GM12878 (cell line): ENCODE data around the gene MGAT5. TPM values are rescaled to one million over a fixed set of nuclear protein-coding genes. Genes with fewer than 3 reads are reported as not detected.

Source experiments
- ATAC-seq: fragments of 200-7000 bp; cut with Tn5 transposase; 3 replicates; pipeline ENCODE4 v1.9.1; 2020; ENCODE audit warnings: mild to moderate bottlenecking, moderate library complexity
- BruUV-seq: library from RNA; stranded (reverse); fragments of 400-500 nt; replicated peaks from 2 replicates; lab custom pipeline; 2021; lab: Mats Ljungman, UMichigan
- CTCF ChIA-PET: fragments of 300-600 bp; sonication (Branson Sonifier 250); formaldehyde crosslinking; extraction: SDS; loops from one replicate; lab custom pipeline; 2021; ENCODE audit warnings: inconsistent platforms; lab: Yijun Ruan, JAX
- POLR2A ChIA-PET: fragments of 350-600 bp; formaldehyde crosslinking; extraction: SDS; loops from one replicate; lab custom pipeline; 2021; ENCODE audit warnings: inconsistent platforms; lab: Charles Lee
- RAD21 ChIA-PET: fragments of 300-600 bp; sonication (Branson Sonifier 250); formaldehyde crosslinking; loops from one replicate; lab custom pipeline; 2023; ENCODE audit warnings: antibody characterized with exemption; ENCODE audit not compliant: unreplicated experiment; lab: Charles Lee
- SMC1A ChIA-PET: fragments of 300-600 bp; sonication (Branson Sonifier 250); formaldehyde crosslinking; loops from one replicate; lab custom pipeline; 2023; ENCODE audit not compliant: unreplicated experiment, uncharacterized antibody; lab: Charles Lee
- DNase-seq: peaks from one replicate; pipeline ENCODE4 v3.0.0-alpha.2; 2011; ENCODE audit warnings: low read depth, low spot score
- FAIRE-seq: peaks from 3 replicates; lab custom pipeline; 2011; peaks lifted over from hg19 to GRCh38; lab: Jason Lieb, UNC
- H2AFZ ChIP-seq: 2 replicates; pipeline ENCODE4 v1.6.0; 2011; ENCODE audit warnings: low read depth, low read length, control low read depth; ENCODE audit not compliant: control insufficient read depth
- H3K27ac ChIP-seq: 2 replicates; pipeline ENCODE4 v1.5.1; 2011; ENCODE audit warnings: control low read depth; ENCODE audit not compliant: control insufficient read depth, insufficient read depth
- H3K27me3 ChIP-seq, 2 experiments: replicated peaks in 1 of 2; 2 replicates each; pipeline versions ENCODE4 v1.6.0 to v1.6.1; 2011; ENCODE audit warnings: low read length in 1 of 2; ENCODE audit not compliant: control insufficient read depth in 2 of 2, insufficient read depth in 2 of 2
- H3K36me3 ChIP-seq, 2 experiments: 2 replicates each; pipeline ENCODE4 v1.5.1; 2011; ENCODE audit warnings: low read length in 1 of 2; ENCODE audit not compliant: control insufficient read depth in 2 of 2, insufficient read depth in 2 of 2
- H3K4me1 ChIP-seq: 2 replicates; pipeline ENCODE4 v1.6.1; 2011; ENCODE audit warnings: mild to moderate bottlenecking, low read length, moderate library complexity, mixed read lengths; ENCODE audit not compliant: control insufficient read depth, insufficient read depth
- H3K4me2 ChIP-seq: 2 replicates; pipeline ENCODE4 v1.6.0; 2011; ENCODE audit warnings: control low read depth; ENCODE audit not compliant: control insufficient read depth, insufficient read depth
- H3K4me3 ChIP-seq: fragments of 200-600 bp; sonication (generic); 2 replicates; pipeline ENCODE4 v1.5.1; 2016
- H3K79me2 ChIP-seq: 2 replicates; pipeline ENCODE4 v1.6.0; 2011; ENCODE audit warnings: low read length; ENCODE audit not compliant: control insufficient read depth, insufficient read depth
- H3K9ac ChIP-seq: 2 replicates; pipeline ENCODE4 v1.8.0; 2011; ENCODE audit warnings: low read length, control low read depth, mixed read lengths; ENCODE audit not compliant: control insufficient read depth, insufficient read depth
- H3K9me3 ChIP-seq: replicated peaks from 3 replicates; pipeline ENCODE4 v1.5.1; 2011; ENCODE audit warnings: mild to moderate bottlenecking, low read length; ENCODE audit not compliant: control insufficient read depth, insufficient read depth
- H4K20me1 ChIP-seq: 2 replicates; pipeline ENCODE4 v1.6.0; 2011; ENCODE audit not compliant: control insufficient read depth, insufficient read depth
- BCL11A ChIP-seq: IDR thresholded peaks from 2 replicates; pipeline ENCODE4 v1.6.1; 2011; ENCODE audit warnings: low read depth, low read length
- BRCA1 ChIP-seq: IDR thresholded peaks from 2 replicates; pipeline ENCODE4 v1.6.1; 2011; ENCODE audit warnings: low read depth, low read length, improper control_type of control experiment
- E2F4 ChIP-seq: IDR thresholded peaks from 2 replicates; pipeline ENCODE4 v1.6.1; 2012; ENCODE audit warnings: low read depth, low read length, improper control_type of control experiment
- FOXK2 ChIP-seq: fragments of 450-650 bp; IDR thresholded peaks from 2 replicates; pipeline ENCODE4 v1.6.1; 2017; ENCODE audit warnings: mild to moderate bottlenecking, moderate library complexity
- NFYB ChIP-seq: IDR thresholded peaks from 2 replicates; pipeline ENCODE4 v1.6.1; 2011; ENCODE audit warnings: low read depth, mild to moderate bottlenecking, low read length, improper control_type of control experiment, moderate library complexity; ENCODE audit not compliant: insufficient read depth
- POU2F2 ChIP-seq: IDR thresholded peaks from 3 replicates; pipeline ENCODE4 v1.6.1; 2011; ENCODE audit warnings: low read depth, mild to moderate bottlenecking, low read length, borderline replicate concordance
- STAT3 ChIP-seq: IDR thresholded peaks from 2 replicates; pipeline ENCODE4 v1.6.1; 2011; ENCODE audit warnings: low read depth, low read length, improper control_type of control experiment
- TAF1 ChIP-seq: IDR thresholded peaks from 2 replicates; pipeline ENCODE4 v1.6.1; 2011; ENCODE audit warnings: mild to moderate bottlenecking, low read depth, low read length, borderline replicate concordance
- YBX1 ChIP-seq: fragments of 450-650 bp; IDR thresholded peaks from 2 replicates; pipeline ENCODE4 v1.6.1; 2016; ENCODE audit warnings: antibody characterized with exemption
- YY1 ChIP-seq: IDR thresholded peaks from 2 replicates; pipeline ENCODE4 v1.6.1; 2011; ENCODE audit warnings: low read depth, mild to moderate bottlenecking, low read length
- in situ Hi-C: fragments of 300-500 bp; cut with MboI; formaldehyde crosslinking; loops from 9 replicates; pipeline ENCODE4 v1.14.3; 2018; ENCODE audit warnings: mixed read lengths
- intact Hi-C: fragments of 100-400 bp; cut with micrococcal nuclease; formaldehyde crosslinking; loops from one replicate; pipeline ENCODE4 v1.14.2; 2022; ENCODE audit not compliant: unreplicated experiment
- polyA plus RNA-seq, 11 experiments: library from polyadenylated mRNA; depleted of rRNA in 4 of 11; unstranded in 6 of 11; stranded (reverse) in 5 of 11; fragments of >200 nt; fragmentation: Nextera tagmentation in 4 of 11; fragmentation: Illumina TruSeq in 1 of 11; extraction: Ambion mirVana in 4 of 11; extraction: Trizol in 1 of 11; gene quantifications; 1 replicate in 1 of 11; 2 replicates in 10 of 11; pipeline versions ENCODE4 v1.2.1 to v1.2.3, GENCODE V29; 2011 to 2016; ENCODE audit warnings: inconsistent platforms in 2 of 11, missing spikeins in 2 of 11, low read depth in 1 of 11
- total RNA-seq, 4 experiments: library from RNA; depleted of rRNA in 3 of 4; stranded (reverse); fragments of >200 nt in 3 of 4; fragmentation: Illumina TruSeq in 1 of 4; extraction: Trizol in 1 of 4; gene quantifications; 2 replicates each; pipeline versions ENCODE4 v1.2.1 to v1.2.3, GENCODE V29; 2013 to 2021

MGAT5 gene
- total and polyA plus RNA-seq, 10 of the 15 experiments (the other 5 are each of a cell fraction or from before 2014, with no cell fraction given): 4.9 to 104 (median 36.2) TPM

DNA sequence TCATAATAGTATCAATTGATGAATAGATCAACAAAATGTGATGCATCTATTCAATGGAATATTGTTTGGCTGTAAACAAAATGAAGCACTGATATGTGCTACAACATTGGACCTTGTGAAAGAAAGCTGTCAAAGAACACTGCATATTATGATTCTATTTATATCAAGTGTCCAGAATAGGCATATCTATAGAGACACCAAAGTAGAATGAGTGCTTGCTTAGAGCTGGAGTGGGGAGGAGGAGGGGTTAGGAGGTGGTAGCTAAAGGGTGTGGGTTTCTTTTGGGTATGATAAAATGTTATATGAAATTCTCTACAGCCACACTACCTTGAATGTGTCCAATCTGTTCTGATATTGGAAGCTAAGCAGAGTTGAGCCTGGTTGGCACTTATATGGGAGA is 23.0 kb upstream of the MGAT5 start:
- ChIA-PET SMC1A (interaction anchor here (0.6 to 3.3 kb wide), 14 partner anchors 9 to 180 kb away, joined by 3 to 18 read pairs (median 6); no protein-coding TSS in a partner anchor), RAD21 (interaction anchor here (0.7 to 2.8 kb wide), 8 partner anchors 10 to 181 kb away, joined by 4 to 14 read pairs (median 5); no protein-coding TSS in a partner anchor), POLR2A (interaction anchor here (0.8 to 1.4 kb wide), 4 partner anchors 11 to 110 kb away, joined by 3 read pairs; no protein-coding TSS in a partner anchor), CTCF (interaction anchor here (1.0 to 3.1 kb wide), 9 partner anchors 12 to 181 kb away, joined by 3 to 25 read pairs (median 7); no protein-coding TSS in a partner anchor)
- intact Hi-C loops (loop anchor here (5.0 to 10.0 kb wide), 3 partner anchors 114 to 276 kb away; no protein-coding TSS in a partner anchor), in situ Hi-C loops (no loop called here)
- H3K4me2 ChIP-seq: peak overlapping the region; percentile 39; the same call in 1 of the 2 replicates
- no peak overlapping the region for H3K9ac ChIP-seq
- no peak for FAIRE-seq
- H2AFZ ChIP-seq: no peak overlapping the region
- no peak for DNase-seq
- peaks cover 0 to under 1% of the 10 kb centered on the region in 2 experiments; a peak in 1 of 4 replicates for H3K36me3 ChIP-seq
- no peak overlapping the region for H3K4me3 ChIP-seq
- H3K27ac ChIP-seq: no peak overlapping the region; the same call in 1 of the 2 replicates
- peaks cover 82% of the 10 kb centered on the region for H3K4me1 ChIP-seq
- no peak for ATAC-seq
- H3K79me2 ChIP-seq: peaks cover 86% of the 10 kb centered on the region
- TF ChIP-seq YY1 (no peak), YBX1 (no peak), E2F4 (no peak), BCL11A (no peak), FOXK2 (no peak), BRCA1 (no peak), STAT3 (no peak), TAF1 (no peak), POU2F2 (no peak), NFYB (no peak)
- H3K27me3 ChIP-seq: no peaks in the 10 kb centered on the region
- no TSS peak for BruUV-seq
- peaks cover 3% of the 10 kb centered on the region; the same call in 1 of the 2 replicates for H4K20me1 ChIP-seq
- peaks cover 15% of the 10 kb centered on the region for H3K9me3 ChIP-seq
